AG04450 (cell line): Measurements from ENCODE around the gene NDUFV3. TPM values are rescaled to one million over a fixed set of nuclear protein-coding genes. Genes with fewer than 3 reads are reported as not detected.
"Not testable (repeated sequence)": the region's sequence is repeated elsewhere in the genome, so short reads cannot be mapped to it uniquely, and the experiment has no call there.

Experiments
- CTCF ChIA-PET: fragments of 300-600, 350-600 bp; formaldehyde crosslinking; extraction: SDS; loops from one replicate; lab custom pipeline; 2022; ENCODE audit warnings: antibody characterized with exemption, inconsistent platforms; lab: Charles Lee
- POLR2A ChIA-PET: fragments of 350-600 bp; formaldehyde crosslinking; extraction: SDS; loops from one replicate; lab custom pipeline; 2021; ENCODE audit warnings: antibody characterized with exemption, inconsistent platforms; lab: Yijun Ruan, JAX
- DNase-seq: peaks from one replicate; pipeline ENCODE4 v3.0.0-alpha.2; 2011; ENCODE audit warnings: low read depth, low spot score
- H3K27ac ChIP-seq: one replicate; pipeline ENCODE4 v1.5.1; 2012; ENCODE audit warnings: low read depth, low read length, control low read depth
- H3K27me3 ChIP-seq: one replicate; pipeline ENCODE4 v1.6.0; 2012; ENCODE audit warnings: low read length; ENCODE audit not compliant: control insufficient read depth, insufficient read depth
- H3K4me3 ChIP-seq: 2 replicates; pipeline ENCODE4 v1.5.1; 2011; ENCODE audit warnings: mild to moderate bottlenecking, low read depth, low read length, control low read depth
- H3K9me3 ChIP-seq: 2 replicates; pipeline ENCODE4 v1.5.1; 2012; ENCODE audit warnings: low read length; ENCODE audit not compliant: control insufficient read depth, insufficient read depth
- polyA plus RNA-seq: library from polyadenylated mRNA; depleted of rRNA; stranded (reverse); fragments of >200 nt; gene quantifications from 2 replicates; pipeline ENCODE4 v1.2.3, GENCODE V29; 2011
- TF ChIP-seq, protein P1 (sequence below): IDR thresholded peaks from 2 replicates; pipeline ENCODE4 v1.5.1; 2011; ENCODE audit warnings: low read depth, low read length, control low read depth, inconsistent platforms

The NDUFV3 gene
- polyA plus RNA-seq, 1 experiment: 25.9 TPM

DNA sequence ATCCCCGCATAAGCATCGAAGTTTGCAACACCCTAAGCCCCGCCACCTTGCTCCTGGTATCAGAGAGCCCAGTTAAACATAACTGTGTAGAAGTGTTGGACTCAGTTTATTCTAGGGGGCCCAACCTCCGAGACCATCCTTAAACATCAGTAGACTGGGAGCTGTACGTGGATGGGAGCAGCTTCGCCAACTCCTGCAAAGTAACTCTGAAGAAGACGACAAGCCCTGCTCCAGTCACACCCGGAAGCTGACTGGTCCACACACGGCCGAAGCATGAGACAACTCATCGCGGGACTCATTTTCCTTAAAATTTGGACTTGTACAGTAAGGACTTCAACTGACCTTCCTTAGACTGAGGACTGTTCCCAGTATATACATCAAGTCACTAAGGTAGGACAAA is 40.9 kb downstream of the NDUFV3 start:
- H3K27me3 ChIP-seq, POLR2A ChIA-PET, H3K9me3 ChIP-seq, H3K27ac ChIP-seq, H3K4me3 ChIP-seq, DNase-seq, CTCF ChIA-PET: not testable (repeated sequence)

DNA sequence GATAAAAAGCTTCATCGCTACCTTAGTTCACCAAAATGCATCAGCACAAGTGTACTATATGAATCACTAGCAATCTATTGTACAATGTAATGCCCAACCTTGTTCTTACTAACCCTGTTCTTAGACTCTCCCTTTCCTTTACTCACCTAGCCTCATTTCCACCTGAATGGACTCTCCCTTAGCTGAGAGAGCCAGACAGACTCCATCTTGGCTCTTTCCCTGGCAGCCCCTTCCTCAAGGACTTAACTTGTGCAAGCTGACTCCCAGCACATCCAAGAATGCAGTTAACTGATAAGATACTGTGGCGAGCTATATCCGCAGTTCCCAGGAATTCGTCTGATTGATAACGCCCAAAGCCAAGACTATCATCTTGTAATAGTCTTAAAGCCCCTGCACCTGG is 43.3 kb downstream of the NDUFV3 start:
- DNase-seq, H3K4me3 ChIP-seq, H3K9me3 ChIP-seq, POLR2A ChIA-PET, H3K27me3 ChIP-seq, H3K27ac ChIP-seq, CTCF ChIA-PET: not testable (repeated sequence)

DNA sequence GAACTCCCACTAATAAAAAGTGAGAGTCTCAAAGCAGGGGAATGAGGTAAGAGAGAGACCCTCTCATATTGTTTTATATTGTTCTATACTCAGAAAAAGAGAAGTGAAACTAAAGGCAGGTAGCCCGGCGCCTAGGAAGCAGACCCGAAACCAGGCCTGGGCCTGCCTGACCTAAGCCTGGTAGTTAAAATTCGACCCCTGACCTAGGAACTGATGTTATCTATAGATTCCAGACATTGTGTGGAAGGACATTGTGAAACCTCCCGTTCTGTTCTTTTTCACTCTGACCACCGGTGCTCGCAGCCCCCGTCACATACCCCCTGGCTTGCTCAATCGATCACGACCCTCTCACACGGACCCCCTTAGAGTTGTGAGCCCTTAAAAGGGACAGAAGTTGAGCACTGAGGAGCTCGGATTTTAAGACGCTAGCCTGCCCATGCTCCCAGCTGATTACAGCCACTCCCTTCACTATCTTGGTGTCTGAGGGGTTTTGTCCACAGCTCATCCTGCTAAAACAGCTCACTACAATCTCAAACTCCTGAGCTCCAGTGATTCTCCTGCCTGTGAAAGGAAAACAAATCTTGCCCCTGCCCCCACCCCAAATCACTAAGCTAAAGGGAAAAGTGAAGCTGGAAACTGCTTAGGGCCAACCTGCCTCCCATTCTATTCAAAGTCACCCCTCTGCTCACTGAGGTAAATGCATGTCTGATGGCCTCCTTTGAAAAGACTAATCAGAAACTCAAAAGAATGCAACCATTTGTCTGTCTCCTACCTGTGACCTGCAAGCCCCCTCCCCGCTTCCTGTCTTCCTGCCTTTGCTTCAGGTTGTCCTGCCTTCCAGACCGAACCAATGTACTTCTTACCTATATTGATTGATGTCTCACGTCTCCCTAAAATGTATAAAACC is 44.2 kb downstream of the NDUFV3 start:
- POLR2A ChIA-PET: interaction anchor here (0.5 kb wide), 1 partner anchor 48 kb away, joined by 4 read pairs; no protein-coding TSS in a partner anchor
- H3K27ac ChIP-seq, H3K9me3 ChIP-seq, H3K4me3 ChIP-seq, H3K27me3 ChIP-seq, CTCF ChIA-PET, DNase-seq: not testable (repeated sequence)

GRCh38 chr21:42937960-42938605 is 45.0 kb downstream of the NDUFV3 start:
- CTCF ChIA-PET: no interaction called here
- no peak overlapping the region for H3K27ac ChIP-seq
- no peak overlapping the region for H3K4me3 ChIP-seq
- peaks cover 4% of the 10 kb centered on the region; the same call in 1 of the 2 replicates for H3K9me3 ChIP-seq
- TF ChIP-seq, protein P1, sequence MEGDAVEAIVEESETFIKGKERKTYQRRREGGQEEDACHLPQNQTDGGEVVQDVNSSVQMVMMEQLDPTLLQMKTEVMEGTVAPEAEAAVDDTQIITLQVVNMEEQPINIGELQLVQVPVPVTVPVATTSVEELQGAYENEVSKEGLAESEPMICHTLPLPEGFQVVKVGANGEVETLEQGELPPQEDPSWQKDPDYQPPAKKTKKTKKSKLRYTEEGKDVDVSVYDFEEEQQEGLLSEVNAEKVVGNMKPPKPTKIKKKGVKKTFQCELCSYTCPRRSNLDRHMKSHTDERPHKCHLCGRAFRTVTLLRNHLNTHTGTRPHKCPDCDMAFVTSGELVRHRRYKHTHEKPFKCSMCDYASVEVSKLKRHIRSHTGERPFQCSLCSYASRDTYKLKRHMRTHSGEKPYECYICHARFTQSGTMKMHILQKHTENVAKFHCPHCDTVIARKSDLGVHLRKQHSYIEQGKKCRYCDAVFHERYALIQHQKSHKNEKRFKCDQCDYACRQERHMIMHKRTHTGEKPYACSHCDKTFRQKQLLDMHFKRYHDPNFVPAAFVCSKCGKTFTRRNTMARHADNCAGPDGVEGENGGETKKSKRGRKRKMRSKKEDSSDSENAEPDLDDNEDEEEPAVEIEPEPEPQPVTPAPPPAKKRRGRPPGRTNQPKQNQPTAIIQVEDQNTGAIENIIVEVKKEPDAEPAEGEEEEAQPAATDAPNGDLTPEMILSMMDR: no peak
- H3K27me3 ChIP-seq: no peaks in the 10 kb centered on the region
- no peak for DNase-seq
- POLR2A ChIA-PET: interaction anchor here (0.5 kb wide), 1 partner anchor 48 kb away, joined by 4 read pairs; no protein-coding TSS in a partner anchor

DNA sequence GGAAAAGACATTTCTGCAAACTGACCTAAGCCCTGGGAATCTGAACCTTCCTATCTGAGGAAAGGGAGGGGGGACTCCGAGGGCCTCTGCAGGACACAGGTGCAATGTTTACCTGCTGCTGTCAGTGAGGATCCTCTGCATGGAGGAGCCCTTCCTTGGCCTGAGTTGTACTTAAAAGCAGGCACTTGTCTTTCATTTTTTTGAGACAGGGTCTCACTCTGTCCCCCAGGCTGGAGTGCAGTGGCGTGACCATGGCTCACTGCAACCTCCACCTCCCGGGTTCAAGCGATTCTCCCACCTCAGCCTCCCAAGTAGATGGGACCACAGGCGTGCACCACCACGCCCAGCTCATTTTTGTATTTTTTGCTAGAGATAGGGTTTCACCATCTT is 45.5 kb downstream of the NDUFV3 start:
- POLR2A ChIA-PET, H3K9me3 ChIP-seq, CTCF ChIA-PET, DNase-seq, H3K4me3 ChIP-seq, H3K27ac ChIP-seq, H3K27me3 ChIP-seq: not testable (repeated sequence)

DNA sequence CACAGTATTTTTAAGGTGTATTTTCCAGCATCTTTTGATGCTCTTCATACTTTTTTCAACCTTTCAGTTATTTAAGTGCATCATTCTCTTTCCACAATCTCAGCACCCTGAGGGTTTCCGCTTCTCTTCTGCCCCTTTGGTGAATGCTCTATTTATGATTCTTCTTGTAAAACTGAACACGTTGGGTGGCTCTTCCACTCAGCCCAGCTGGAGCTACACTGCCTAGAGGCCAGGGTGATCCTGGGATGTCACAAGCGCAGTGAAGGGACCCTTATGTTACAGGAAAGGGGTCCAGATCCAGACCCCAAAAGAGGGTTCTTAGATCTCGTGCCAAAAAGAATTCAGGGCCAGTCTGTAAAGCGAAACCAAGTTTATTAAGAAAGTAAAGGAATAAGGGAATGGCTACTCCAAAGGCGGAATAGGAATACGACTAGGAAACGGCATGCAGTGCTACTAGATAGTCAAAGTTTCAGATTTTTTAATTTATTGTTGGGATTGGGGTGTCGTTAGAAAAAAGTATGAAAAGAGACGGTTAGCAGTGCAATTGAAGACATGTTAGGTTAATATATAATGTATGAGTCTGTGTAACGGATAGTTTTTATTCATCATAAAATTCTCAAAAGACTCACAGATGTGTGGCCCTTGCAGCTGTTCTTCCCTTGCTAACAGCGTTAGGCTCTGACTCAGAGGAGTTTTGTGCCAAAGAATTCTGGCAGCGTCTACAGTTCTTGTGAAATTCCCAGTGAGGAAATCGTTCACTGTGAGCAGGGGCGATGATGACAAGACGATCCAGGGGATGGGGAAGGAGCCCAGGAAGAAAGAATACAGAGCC is 46.7 kb downstream of the NDUFV3 start:
- POLR2A ChIA-PET: interaction anchor here (0.6 kb wide), 1 partner anchor 17 kb away, joined by 9 read pairs; no protein-coding TSS in a partner anchor
- Histone ChIP-seq H3K9me3 (peaks cover 4% of the 10 kb centered on the region; the same call in 1 of the 2 replicates), H3K27me3 (no peaks in the 10 kb centered on the region), H3K4me3 (peak overlapping the region; percentile 52), H3K27ac (peak overlapping the region; percentile 97)
- CTCF ChIA-PET: no interaction called here
- DNase-seq: peak; percentile 91
- TF ChIP-seq, protein P1: no peak
